Prostate gland (tissue), 2 donors: ENCODE results near the gene A2M. TPM values are rescaled to one million over a fixed set of nuclear protein-coding genes. Genes with fewer than 3 reads are reported as not detected.

Experiments used
- DNase-seq: peaks from one replicate; pipeline ENCODE4 v3.0.0-alpha.2; 2019; ENCODE audit warnings: low spot score
- H3K27ac ChIP-seq, 2 donors: fragments of 200-600 bp; sonication (generic); 2 replicates each; pipeline ENCODE4 v1.5.1; 2017 to 2019
- H3K27me3 ChIP-seq: fragments of 200-600 bp; sonication (generic); replicated peaks from 2 replicates; pipeline ENCODE4 v1.5.1; 2019; ENCODE audit not compliant: insufficient read depth
- H3K36me3 ChIP-seq, 2 donors: fragments of 200-600 bp; sonication (generic); 1 replicate in 1 of 2; 2 replicates in 1 of 2; pipeline versions ENCODE4 v1.5.1 to v1.8.1; 2017 to 2019
- H3K4me1 ChIP-seq: fragments of 200-600 bp; sonication (generic); replicated peaks from 2 replicates; pipeline ENCODE4 v1.5.1; 2019
- H3K4me3 ChIP-seq, 2 donors: fragments of 200-600 bp; sonication (generic); 2 replicates each; pipeline ENCODE4 v1.5.1; 2017 to 2019
- H3K9me3 ChIP-seq: fragments of 200-600 bp; sonication (generic); 2 replicates; pipeline ENCODE4 v1.5.1; 2017
- CTCF ChIP-seq, 4 experiments: fragments of 200-600 bp in 2 of 4; fragments of 450-650 bp in 2 of 4; sonication (generic) in 2 of 4; IDR thresholded peaks; 1 replicate in 3 of 4; 2 replicates in 1 of 4; pipeline ENCODE4 v1.5.1; 2016 to 2019; ENCODE audit warnings: antibody characterized with exemption in 4 of 4, mild to moderate bottlenecking in 2 of 4, moderate library complexity in 2 of 4
- POLR2A ChIP-seq: fragments of 450-650 bp; IDR thresholded peaks from one replicate; pipeline ENCODE4 v1.6.1; 2016; ENCODE audit warnings: antibody characterized with exemption, mild to moderate bottlenecking
- POLR2AphosphoS5 ChIP-seq: sonication (generic); formaldehyde crosslinking; IDR thresholded peaks from one replicate; pipeline ENCODE4 v1.6.1; 2017; ENCODE audit warnings: antibody characterized with exemption
- WGBS: methylation state at CpG from one replicate; pipeline ENCODE4 v1.1.5; 2018; 5-methylcytosine and 5-hydroxymethylcytosine counted together
- intact Hi-C: fragments of 100-400 bp; cut with DNase I; formaldehyde crosslinking; loops from one replicate; pipeline ENCODE4 v1.14.2; 2022
- total RNA-seq, 2 donors: library from RNA; depleted of rRNA; stranded (reverse); fragments of >200 nt; gene quantifications; one replicate each; pipeline ENCODE4 v1.1.0, GENCODE V29; 2016

Gene A2M
- total RNA-seq, 2 donors from 2014 or later: 82.6 to 286 TPM

GRCh38 chr12:9135903-9136310 lies 20.2 kb upstream of the A2M start:
- TF ChIP-seq POLR2A (no peak), POLR2AphosphoS5 (no peak), CTCF (IDR thresholded peaks at IDR 0.05) (no peak)
- no peaks in the 10 kb centered on the region for H3K9me3 ChIP-seq
- WGBS: 55% methylated on average over 5 of the region's 5 CpGs
- intact Hi-C loops: no loop called here
- no peak for DNase-seq
- no peaks in the 10 kb centered on the region for H3K36me3 ChIP-seq
- no peaks in the 10 kb centered on the region for H3K4me1 ChIP-seq
- no peaks in the 10 kb centered on the region for H3K27me3 ChIP-seq
- no peak overlapping the region for H3K27ac ChIP-seq
- no peak overlapping the region for H3K4me3 ChIP-seq

- no peaks in the 10 kb centered on the region for H3K27me3 ChIP-seq
- H3K4me1 ChIP-seq: no peaks in the 10 kb centered on the region
- no peak for TF ChIP-seq POLR2AphosphoS5
- 73% methylated on average over 16 of the region's 16 CpGs for WGBS
- DNase-seq: no peak
- H3K27ac ChIP-seq: no peak overlapping the region
- H3K36me3 ChIP-seq: no peaks in the 10 kb centered on the region
- no peak overlapping the region for H3K4me3 ChIP-seq
- no peaks in the 10 kb centered on the region for H3K9me3 ChIP-seq
- intact Hi-C loops: no loop called here
Observed at GRCh38 chr12:9134981-9135628, 19.4 kb upstream of the A2M start.

GRCh38 chr12:9133216-9133916 lies 17.6 kb upstream of the A2M start:
- no peak for DNase-seq
- no peaks in the 10 kb centered on the region for H3K4me1 ChIP-seq
- intact Hi-C loops: no loop called here
- H3K4me3 ChIP-seq: no peak overlapping the region
- TF ChIP-seq POLR2AphosphoS5 (no peak), POLR2A (no peak), CTCF (IDR thresholded peaks at IDR 0.05) (no peak)
- WGBS: 50% methylated on average over 1 of the region's 1 CpG
- no peak overlapping the region for H3K27ac ChIP-seq
- no peaks in the 10 kb centered on the region for H3K27me3 ChIP-seq
- H3K9me3 ChIP-seq: no peaks in the 10 kb centered on the region
- H3K36me3 ChIP-seq: no peaks in the 10 kb centered on the region

GRCh38 chr12:9132008-9132535 lies 16.4 kb upstream of the A2M start:
- no peak overlapping the region for H3K4me3 ChIP-seq
- no peaks in the 10 kb centered on the region for H3K4me1 ChIP-seq
- H3K27ac ChIP-seq: no peak overlapping the region
- no peak for TF ChIP-seq POLR2A
- no peak for TF ChIP-seq CTCF (IDR thresholded peaks at IDR 0.05)
- TF ChIP-seq POLR2AphosphoS5: no peak
- H3K9me3 ChIP-seq: no peaks in the 10 kb centered on the region
- H3K36me3 ChIP-seq: no peaks in the 10 kb centered on the region
- WGBS: 23% methylated on average over 1 of the region's 1 CpG
- no peaks in the 10 kb centered on the region for H3K27me3 ChIP-seq
- intact Hi-C loops: no loop called here
- DNase-seq: no peak

- TF ChIP-seq CTCF (IDR thresholded peaks at IDR 0.05) (no peak), POLR2A (no peak), POLR2AphosphoS5 (no peak)
- Histone ChIP-seq H3K36me3 (no peaks in the 10 kb centered on the region), H3K27ac (no peak overlapping the region), H3K9me3 (no peaks in the 10 kb centered on the region), H3K4me1 (no peaks in the 10 kb centered on the region), H3K4me3 (no peak overlapping the region), H3K27me3 (no peaks in the 10 kb centered on the region)
- DNase-seq: no peak
- WGBS: 66% methylated on average over 2 of the region's 2 CpGs
- intact Hi-C loops: no loop called here
Observed at GRCh38 chr12:9130244-9130643, 14.5 kb upstream of the A2M start.
